Liver (tissue), 3 donors: ENCODE data around the gene PDCD6IP.

Experiments used
- CTCF ChIP-seq: fragments of 150-350 bp; IDR thresholded peaks from 2 replicates; pipeline ENCODE4 v1.5.1; 2017; ENCODE audit warnings: improper control_type of control experiment, low read depth, low read length; ENCODE audit not compliant: missing input control
- FOXA1 ChIP-seq: IDR thresholded peaks from 2 replicates; pipeline ENCODE4 v1.6.1; 2016; ENCODE audit warnings: antibody characterized with exemption
- GABPA ChIP-seq, 2 donors: IDR thresholded peaks in 1 of 2; conservative IDR thresholded peaks in 1 of 2; 2 replicates each; pipeline ENCODE4 v1.6.1; 2016; ENCODE audit warnings: antibody characterized with exemption in 2 of 2, mild to moderate bottlenecking in 1 of 2, moderate library complexity in 1 of 2
- MAX ChIP-seq: IDR thresholded peaks from 2 replicates; pipeline ENCODE4 v1.6.1; 2016; ENCODE audit warnings: antibody characterized with exemption
- REST ChIP-seq: IDR thresholded peaks from 2 replicates; pipeline ENCODE4 v1.6.1; 2016; ENCODE audit warnings: antibody characterized with exemption, mild to moderate bottlenecking
- RXRA ChIP-seq, 2 donors: IDR thresholded peaks; 2 replicates each; pipeline ENCODE4 v1.6.1; 2017 to 2018; ENCODE audit warnings: antibody characterized with exemption in 2 of 2, mild to moderate bottlenecking in 1 of 2
- SP1 ChIP-seq: IDR thresholded peaks from 2 replicates; pipeline ENCODE4 v1.6.1; 2018; ENCODE audit warnings: antibody characterized with exemption, mild to moderate bottlenecking
- ZBTB33 ChIP-seq: IDR thresholded peaks from 2 replicates; pipeline ENCODE4 v1.6.1; 2016; ENCODE audit warnings: antibody characterized with exemption
- donor health status: healthy.
- donor health status: healthy.

GRCh38 chr3:33892655-33893054, 94.2 kb downstream of the PDCD6IP start:
- TF ChIP-seq CTCF, result no peak
- no peak for TF ChIP-seq ZBTB33
- TF ChIP-seq FOXA1, result no peak
- TF ChIP-seq REST, result no peak
- TF ChIP-seq GABPA (IDR thresholded peaks at IDR 0.05 in 1 of 2, conservative IDR thresholded peaks at IDR 0.05 in 1 of 2), result no peak
- TF ChIP-seq RXRA (IDR thresholded peaks at IDR 0.05), result no peak
- no peak for TF ChIP-seq SP1
- no peak for TF ChIP-seq MAX
